Activated B cell treated with CpG ODN at 0.5 μM for 24 hours (primary cell): ENCODE measurements around the gene COMT. TPM values are rescaled to one million over a fixed set of nuclear protein-coding genes. Genes with fewer than 3 reads are reported as not detected.
"Not testable (repeated sequence)": the region's sequence is repeated elsewhere in the genome, so short reads cannot be mapped to it uniquely, and the experiment has no call there.

ENCODE experiments used
- ATAC-seq: fragments of 200-7000 bp; cut with Tn5 transposase; one replicate; pipeline ENCODE4 v1.10.0; 2021; ENCODE audit warnings: low read depth, mild to moderate bottlenecking, moderate library complexity
- CTCF ChIA-PET: fragments of 350-600 bp; sonication (Branson Sonifier 250); formaldehyde crosslinking; loops from one replicate; lab custom pipeline; 2021; ENCODE audit warnings: antibody characterized with exemption; lab: Charles Lee
- POLR2A ChIA-PET: fragments of 350-600 bp; sonication (Branson Sonifier 250); formaldehyde crosslinking; loops from one replicate; lab custom pipeline; 2021; ENCODE audit warnings: antibody characterized with exemption; lab: Charles Lee
- DNase-seq: peaks from one replicate; pipeline ENCODE4 v3.0.0; 2022
- H3K27ac Mint-ChIP-seq: one replicate; pipeline ENCODE4 v1.8.0; 2020; ENCODE audit warnings: mixed read lengths
- H3K27me3 Mint-ChIP-seq: one replicate; pipeline ENCODE4 v1.8.0; 2021; ENCODE audit warnings: mixed read lengths
- H3K36me3 Mint-ChIP-seq: one replicate; pipeline ENCODE4 v1.8.0; 2021; ENCODE audit warnings: low read depth, mixed read lengths
- H3K4me1 Mint-ChIP-seq: one replicate; pipeline ENCODE4 v1.8.0; 2021; ENCODE audit warnings: mixed read lengths
- H3K4me3 Mint-ChIP-seq: one replicate; pipeline ENCODE4 v1.8.0; 2020; ENCODE audit warnings: mild to moderate bottlenecking, mixed read lengths
- H3K9me3 Mint-ChIP-seq: one replicate; pipeline ENCODE4 v1.8.0; 2020; ENCODE audit warnings: mixed read lengths
- CTCF ChIP-seq: fragments of 200-600 bp; IDR thresholded peaks from one replicate; pipeline ENCODE4 v1.8.0; 2022; ENCODE audit warnings: antibody characterized with exemption, mild to moderate bottlenecking
- intact Hi-C: fragments of 100-400 bp; cut with micrococcal nuclease; formaldehyde crosslinking; loops from one replicate; pipeline ENCODE4 v1.15.1; 2024
- total RNA-seq: library from RNA; stranded (reverse); gene quantifications from 2 replicates; pipeline ENCODE4 v1.2.3, GENCODE V29; 2022

The COMT gene
- total RNA-seq, 1 donor from 2014 or later, result 40.6 TPM

- intact Hi-C loops, result no loop called here
- CTCF ChIA-PET, result interaction anchor here (3.0 kb wide), 1 partner anchor 173 kb away, joined by 14 read pairs; no protein-coding TSS in a partner anchor
- Mint-ChIP-seq H3K9me3 (no peaks in the 10 kb centered on the region), H3K36me3 (peaks cover 15% of the 10 kb centered on the region), H3K4me1 (no peaks in the 10 kb centered on the region), H3K4me3 (no peak overlapping the region), H3K27me3 (no peaks in the 10 kb centered on the region), H3K27ac (no peak overlapping the region)
- no peak for TF ChIP-seq CTCF
- ATAC-seq, result no peak
- DNase-seq, result no peak
- POLR2A ChIA-PET, result no interaction called here
Measured at GRCh38 chr22:19904174-19904856, 37.3 kb upstream of the COMT start.

DNA sequence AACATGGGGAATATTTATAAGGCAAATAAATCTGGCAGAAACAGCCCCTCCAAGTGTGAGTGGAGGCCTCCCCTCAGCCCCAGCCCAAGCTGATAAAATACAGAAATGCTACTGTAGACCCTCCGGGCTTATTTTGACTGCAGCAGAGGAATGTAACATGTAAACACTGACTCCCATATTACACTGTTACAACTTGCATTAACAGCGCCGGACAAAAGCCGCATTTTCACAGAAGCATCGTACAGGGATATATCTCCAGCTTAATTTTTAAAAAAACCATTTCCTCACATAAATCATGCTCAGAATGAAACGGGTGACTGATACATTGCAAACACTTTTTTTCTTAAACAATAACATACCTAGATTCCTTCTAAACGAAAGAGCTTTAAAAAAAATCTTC lies 36.6 kb upstream of the COMT start:
- H3K36me3 Mint-ChIP-seq, result peaks cover 17% of the 10 kb centered on the region
- intact Hi-C loops, result no loop called here
- ATAC-seq (no peak), DNase-seq (no peak)
- ChIA-PET CTCF (interaction anchor here (3.0 kb wide), 1 partner anchor 174 kb away, joined by 14 read pairs; no protein-coding TSS in a partner anchor), POLR2A (no interaction called here)
- H3K9me3 Mint-ChIP-seq, result no peaks in the 10 kb centered on the region
- peaks cover 2% of the 10 kb centered on the region for H3K4me1 Mint-ChIP-seq
- H3K27me3 Mint-ChIP-seq, result no peaks in the 10 kb centered on the region
- H3K4me3 Mint-ChIP-seq, result no peak overlapping the region
- no peak overlapping the region for H3K27ac Mint-ChIP-seq
- TF ChIP-seq CTCF, result no peak

DNA sequence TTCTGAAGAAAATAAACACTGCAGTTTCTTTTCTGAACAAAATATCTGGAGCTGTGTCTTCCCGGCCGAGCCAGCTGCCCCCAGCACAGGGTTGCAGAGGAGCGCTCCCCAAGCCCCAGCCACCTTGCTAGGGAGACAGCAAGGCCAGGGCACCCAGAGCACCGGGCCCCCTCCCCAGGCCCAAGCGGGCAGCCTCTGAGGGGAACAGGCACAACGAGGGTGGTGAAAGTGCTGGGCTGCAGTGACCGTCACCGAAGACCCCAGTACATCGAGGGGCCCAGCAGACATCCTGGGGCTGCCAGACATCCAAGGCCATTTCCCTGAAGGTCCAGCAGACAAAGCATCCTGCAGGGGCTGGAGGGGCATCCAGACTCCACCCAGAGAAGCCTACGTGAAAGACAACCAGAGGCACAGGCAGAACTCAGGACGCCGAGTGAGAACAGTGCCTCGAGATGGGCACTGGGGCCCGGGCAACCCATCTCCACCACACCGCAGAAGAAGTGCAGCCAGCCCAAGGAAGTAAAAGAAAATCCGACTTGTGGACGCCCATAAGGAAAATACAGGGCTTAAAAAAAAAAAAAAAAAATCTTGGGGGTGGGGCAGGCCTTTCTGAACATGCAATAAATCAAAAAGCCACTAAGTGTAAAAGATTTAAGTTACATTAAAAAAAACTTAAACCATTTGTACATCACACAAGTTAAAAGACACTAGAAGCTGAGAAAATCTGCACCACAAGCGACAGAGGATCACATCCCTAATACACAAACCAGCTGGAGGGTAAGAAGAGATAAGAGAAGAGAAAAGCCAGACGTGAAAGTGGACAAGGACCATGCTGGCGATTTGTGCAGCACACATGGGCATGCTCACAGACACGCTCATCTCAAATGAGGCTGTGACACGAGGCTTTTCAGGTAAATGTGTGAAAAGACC lies 36.0 kb upstream of the COMT start:
- intact Hi-C loops, result no loop called here
- ATAC-seq (no peak), DNase-seq (no peak)
- POLR2A ChIA-PET, result no interaction called here
- no peak overlapping the region for H3K27ac Mint-ChIP-seq
- peaks cover 18% of the 10 kb centered on the region for H3K36me3 Mint-ChIP-seq
- H3K27me3 Mint-ChIP-seq, result no peaks in the 10 kb centered on the region
- H3K4me3 Mint-ChIP-seq, result no peak overlapping the region
- H3K9me3 Mint-ChIP-seq, result no peaks in the 10 kb centered on the region
- H3K4me1 Mint-ChIP-seq, result peaks cover 2% of the 10 kb centered on the region
- TF ChIP-seq CTCF, result no peak
- CTCF ChIA-PET, result interaction anchor here (3.0 kb wide), 1 partner anchor 175 kb away, joined by 14 read pairs; no protein-coding TSS in a partner anchor

- DNase-seq, ATAC-seq, H3K27me3 Mint-ChIP-seq, H3K4me1 Mint-ChIP-seq, H3K9me3 Mint-ChIP-seq, H3K27ac Mint-ChIP-seq, H3K4me3 Mint-ChIP-seq, POLR2A ChIA-PET, intact Hi-C loops: not testable (repeated sequence)
- CTCF ChIA-PET, result interaction anchor here (3.0 kb wide), 1 partner anchor 176 kb away, joined by 14 read pairs; no protein-coding TSS in a partner anchor
- peaks cover 19% of the 10 kb centered on the region for H3K36me3 Mint-ChIP-seq
Measured at GRCh38 chr22:19906864-19907263, 34.7 kb upstream of the COMT start.

- H3K4me3 Mint-ChIP-seq, H3K4me1 Mint-ChIP-seq, ATAC-seq, H3K27ac Mint-ChIP-seq, H3K9me3 Mint-ChIP-seq, POLR2A ChIA-PET, H3K27me3 Mint-ChIP-seq, intact Hi-C loops, DNase-seq: not testable (repeated sequence)
- H3K36me3 Mint-ChIP-seq, result peaks cover 21% of the 10 kb centered on the region
- CTCF ChIA-PET, result interaction anchor here (1.0 kb wide), 1 partner anchor 178 kb away, joined by 10 read pairs; no protein-coding TSS in a partner anchor
Measured at GRCh38 chr22:19907902-19908301, 33.7 kb upstream of the COMT start.
